Fibroblast of villous mesenchyme (primary cell): ENCODE results near the gene CFAP61. TPM values are rescaled to one million over a fixed set of nuclear protein-coding genes. Genes with fewer than 3 reads are reported as not detected.

Experiments
- DNase-seq: peaks from one replicate; pipeline ENCODE4 v3.0.0-alpha.2; 2010; ENCODE audit warnings: low read depth
- H3K4me3 ChIP-seq: 2 replicates; pipeline ENCODE4 v1.5.1; 2011; ENCODE audit warnings: low read depth, mild to moderate bottlenecking, low read length
- total RNA-seq: library from RNA; depleted of rRNA; stranded (reverse); fragments of >200 nt; gene quantifications from 2 replicates; pipeline ENCODE4 v1.2.3, GENCODE V29; 2012
- TF ChIP-seq, protein P1 (sequence below): IDR thresholded peaks from 2 replicates; pipeline ENCODE4 v1.5.1; 2012; ENCODE audit warnings: low read depth, mild to moderate bottlenecking, low read length; ENCODE audit not compliant: insufficient read depth

CFAP61 gene
- total RNA-seq, 1 donor, result 0.43 TPM

DNA sequence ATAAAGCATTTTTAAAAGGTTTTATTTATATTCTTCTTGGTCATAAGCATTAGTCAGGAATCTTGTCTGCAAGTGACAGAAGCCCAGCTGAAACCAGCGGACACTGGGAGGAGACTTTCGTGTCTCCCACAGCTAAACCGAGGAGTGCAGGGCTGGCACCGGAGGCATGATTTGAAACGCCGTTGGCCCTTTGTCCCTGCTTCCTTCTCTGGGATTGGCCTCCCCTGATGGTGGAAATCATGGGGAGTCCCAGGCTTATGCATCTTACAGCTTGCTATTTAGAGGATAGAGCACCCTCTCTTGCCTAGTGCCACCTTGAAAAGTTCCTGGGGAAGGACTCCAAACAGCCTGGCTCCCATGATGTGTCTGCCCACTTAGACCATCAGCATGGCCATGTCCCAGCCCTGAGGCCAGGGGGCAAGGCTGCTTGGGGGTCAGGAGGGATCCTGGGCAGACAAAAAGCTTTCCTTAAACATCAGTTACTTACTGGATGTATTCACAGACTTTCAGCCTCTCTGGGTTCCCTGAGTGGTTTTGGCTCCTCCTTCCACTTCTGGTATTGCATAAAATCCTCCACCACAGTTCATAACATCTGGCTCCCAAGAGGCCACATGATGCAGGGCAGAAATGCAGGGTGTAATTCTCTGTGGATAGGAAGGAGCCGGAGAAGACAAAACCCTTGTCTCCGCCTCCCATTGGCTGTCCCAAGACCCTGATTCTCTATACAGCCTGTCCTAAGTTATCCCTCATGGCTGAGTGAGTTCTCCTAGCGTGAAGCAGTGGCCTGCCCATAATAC lies 266.2 kb downstream of the CFAP61 start:
- TF ChIP-seq, protein P1, sequence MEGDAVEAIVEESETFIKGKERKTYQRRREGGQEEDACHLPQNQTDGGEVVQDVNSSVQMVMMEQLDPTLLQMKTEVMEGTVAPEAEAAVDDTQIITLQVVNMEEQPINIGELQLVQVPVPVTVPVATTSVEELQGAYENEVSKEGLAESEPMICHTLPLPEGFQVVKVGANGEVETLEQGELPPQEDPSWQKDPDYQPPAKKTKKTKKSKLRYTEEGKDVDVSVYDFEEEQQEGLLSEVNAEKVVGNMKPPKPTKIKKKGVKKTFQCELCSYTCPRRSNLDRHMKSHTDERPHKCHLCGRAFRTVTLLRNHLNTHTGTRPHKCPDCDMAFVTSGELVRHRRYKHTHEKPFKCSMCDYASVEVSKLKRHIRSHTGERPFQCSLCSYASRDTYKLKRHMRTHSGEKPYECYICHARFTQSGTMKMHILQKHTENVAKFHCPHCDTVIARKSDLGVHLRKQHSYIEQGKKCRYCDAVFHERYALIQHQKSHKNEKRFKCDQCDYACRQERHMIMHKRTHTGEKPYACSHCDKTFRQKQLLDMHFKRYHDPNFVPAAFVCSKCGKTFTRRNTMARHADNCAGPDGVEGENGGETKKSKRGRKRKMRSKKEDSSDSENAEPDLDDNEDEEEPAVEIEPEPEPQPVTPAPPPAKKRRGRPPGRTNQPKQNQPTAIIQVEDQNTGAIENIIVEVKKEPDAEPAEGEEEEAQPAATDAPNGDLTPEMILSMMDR, result no peak
- no peak overlapping the region for H3K4me3 ChIP-seq
- DNase-seq, result peak; percentile 3

DNA sequence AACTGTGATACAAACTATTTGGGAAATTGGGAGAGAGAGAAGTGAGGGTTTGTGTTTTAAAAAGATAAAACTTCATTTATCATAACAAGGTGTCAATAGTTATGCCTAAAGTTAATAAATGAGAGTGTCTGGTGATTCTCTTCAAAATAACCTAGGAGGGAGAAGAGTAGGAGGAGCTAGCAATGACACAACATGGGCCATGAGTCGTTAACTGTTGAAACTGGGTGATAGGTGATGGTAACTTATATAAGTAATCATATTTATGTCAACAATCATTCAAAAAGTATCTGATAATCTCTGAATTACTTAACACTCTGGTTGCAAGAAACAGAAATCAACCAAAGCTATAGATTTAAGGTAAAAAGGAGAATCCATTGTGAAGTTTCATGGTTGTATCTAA lies 268.8 kb downstream of the CFAP61 start:
- TF ChIP-seq, protein P1, result no peak

DNA sequence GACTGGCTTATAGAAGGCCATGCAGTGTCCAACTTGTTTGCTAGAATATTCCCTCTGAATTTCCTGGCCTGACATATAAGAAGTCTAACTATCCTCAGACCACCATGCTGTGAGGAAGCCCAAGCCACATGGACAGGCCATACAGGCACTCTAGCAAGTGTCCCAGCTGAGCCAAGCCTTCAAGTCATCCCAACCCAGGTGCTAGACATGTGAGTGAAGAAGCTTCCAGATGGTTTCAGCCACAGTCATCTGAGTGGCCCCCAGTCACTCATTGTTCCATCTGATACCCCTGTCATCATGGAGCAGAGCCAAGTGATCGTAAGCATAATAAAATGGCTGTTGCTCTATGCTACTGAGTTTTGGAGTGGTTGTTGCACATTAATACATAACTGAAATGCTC lies 269.6 kb downstream of the CFAP61 start:
- TF ChIP-seq, protein P1, result no peak
- no peak for DNase-seq
- H3K4me3 ChIP-seq, result no peak overlapping the region

More for the DNA sequence above, 268.8 kb downstream of the CFAP61 start:
- no peak overlapping the region for H3K4me3 ChIP-seq
- no peak for DNase-seq

DNA sequence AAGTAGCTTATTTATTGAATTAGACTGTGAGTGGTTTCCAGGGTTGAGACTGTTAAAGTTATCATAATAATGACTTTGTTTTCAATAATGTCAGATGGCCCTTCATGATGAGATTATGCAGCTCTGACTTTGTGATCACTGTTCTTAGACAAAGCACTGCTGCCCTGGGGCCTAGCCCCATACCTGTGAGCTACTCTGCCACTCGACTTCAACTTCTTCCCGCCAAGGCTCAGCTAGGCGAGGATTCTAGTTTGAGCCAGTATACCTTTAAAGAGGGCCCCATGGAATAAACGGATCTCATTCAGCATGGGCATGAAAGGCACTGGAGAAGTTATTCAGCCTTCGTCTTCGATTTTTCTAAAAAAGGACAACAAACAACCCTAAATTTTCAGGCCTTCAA lies 270.6 kb downstream of the CFAP61 start:
- no peak for DNase-seq
- H3K4me3 ChIP-seq, result no peak overlapping the region
- TF ChIP-seq, protein P1, result no peak

DNA sequence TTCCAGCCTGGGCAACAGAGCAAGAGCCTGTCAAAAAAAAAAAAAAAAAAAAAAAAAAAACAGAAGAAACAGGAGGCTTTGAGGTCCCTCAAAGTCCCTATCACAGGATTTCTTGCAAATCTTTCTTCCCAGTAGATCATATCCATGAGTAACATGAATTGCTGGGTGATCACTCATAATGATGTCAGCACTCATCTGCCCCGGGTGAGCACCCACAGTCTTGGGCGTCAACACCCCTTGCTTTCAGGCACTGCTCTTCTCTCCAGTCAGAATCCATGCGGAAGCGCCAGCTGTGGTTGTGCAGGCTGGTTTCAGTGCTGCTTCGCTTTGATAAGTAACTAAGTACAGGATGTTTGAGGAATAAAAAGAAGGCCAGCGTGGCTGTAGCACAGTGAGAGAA lies 275.4 kb downstream of the CFAP61 start:
- DNase-seq, result peak; percentile 1
- H3K4me3 ChIP-seq, result no peak overlapping the region
- TF ChIP-seq, protein P1, result no peak

DNA sequence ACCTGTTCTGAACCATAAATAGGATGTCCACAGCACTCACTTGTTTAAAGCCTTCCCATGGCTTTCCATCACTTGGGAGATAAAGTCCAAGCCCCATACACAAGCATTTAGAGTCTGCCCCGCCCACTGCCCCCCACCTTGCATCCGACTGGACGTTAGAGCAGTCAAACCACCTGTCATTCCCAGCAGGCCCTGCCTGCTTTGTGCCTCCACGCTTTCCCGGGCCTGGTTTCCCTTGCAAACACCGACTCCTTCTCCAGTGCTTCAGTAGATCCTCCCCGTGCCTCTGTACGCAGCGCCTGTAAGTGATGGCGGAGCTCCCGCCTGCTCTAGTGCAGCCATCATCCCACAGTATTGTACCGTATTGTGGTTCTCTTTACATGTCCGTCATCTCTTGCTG lies 277.2 kb downstream of the CFAP61 start:
- TF ChIP-seq, protein P1, result no peak

DNA sequence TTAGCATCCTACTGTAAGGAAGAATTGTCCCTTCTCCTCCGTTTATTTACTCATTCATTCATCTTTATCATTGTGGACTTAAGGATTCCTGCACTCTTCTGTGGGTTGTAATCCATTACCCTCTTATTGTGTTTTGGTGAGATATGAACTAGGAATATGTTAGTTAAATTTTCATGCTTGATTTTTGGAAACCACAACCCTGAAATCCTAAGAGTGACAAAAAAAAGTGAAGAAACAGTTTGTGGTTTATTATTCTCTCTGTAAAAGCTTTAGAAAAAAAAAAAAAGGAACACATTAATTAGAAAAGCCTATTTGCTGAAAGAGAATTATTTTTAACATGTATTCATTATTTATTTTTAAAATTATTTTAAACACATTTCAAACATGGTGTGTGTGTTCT lies 278.8 kb downstream of the CFAP61 start:
- TF ChIP-seq, protein P1, result no peak
- DNase-seq, result no peak
- no peak overlapping the region for H3K4me3 ChIP-seq

More for the DNA sequence above, 277.2 kb downstream of the CFAP61 start:
- DNase-seq, result no peak
- no peak overlapping the region for H3K4me3 ChIP-seq
